Activated B cell treated with CpG ODN at 0.5 μM for 24 hours (primary cell): Measurements from ENCODE around the gene MB. TPM values are rescaled to one million over a fixed set of nuclear protein-coding genes. Genes with fewer than 3 reads are reported as not detected.

Experiments
- ATAC-seq: fragments of 200-7000 bp; cut with Tn5 transposase; one replicate; pipeline ENCODE4 v1.10.0; 2021; ENCODE audit warnings: low read depth, mild to moderate bottlenecking, moderate library complexity
- CTCF ChIA-PET: fragments of 350-600 bp; sonication (Branson Sonifier 250); formaldehyde crosslinking; loops from one replicate; lab custom pipeline; 2021; ENCODE audit warnings: antibody characterized with exemption; lab: Charles Lee
- POLR2A ChIA-PET: fragments of 350-600 bp; sonication (Branson Sonifier 250); formaldehyde crosslinking; loops from one replicate; lab custom pipeline; 2021; ENCODE audit warnings: antibody characterized with exemption; lab: Charles Lee
- DNase-seq: peaks from one replicate; pipeline ENCODE4 v3.0.0; 2022
- H3K27ac Mint-ChIP-seq: one replicate; pipeline ENCODE4 v1.8.0; 2020; ENCODE audit warnings: mixed read lengths
- H3K27me3 Mint-ChIP-seq: one replicate; pipeline ENCODE4 v1.8.0; 2021; ENCODE audit warnings: mixed read lengths
- H3K36me3 Mint-ChIP-seq: one replicate; pipeline ENCODE4 v1.8.0; 2021; ENCODE audit warnings: low read depth, mixed read lengths
- H3K4me1 Mint-ChIP-seq: one replicate; pipeline ENCODE4 v1.8.0; 2021; ENCODE audit warnings: mixed read lengths
- H3K4me3 Mint-ChIP-seq: one replicate; pipeline ENCODE4 v1.8.0; 2020; ENCODE audit warnings: mild to moderate bottlenecking, mixed read lengths
- H3K9me3 Mint-ChIP-seq: one replicate; pipeline ENCODE4 v1.8.0; 2020; ENCODE audit warnings: mixed read lengths
- intact Hi-C: fragments of 100-400 bp; cut with micrococcal nuclease; formaldehyde crosslinking; loops from one replicate; pipeline ENCODE4 v1.15.1; 2024
- total RNA-seq: library from RNA; stranded (reverse); gene quantifications from 2 replicates; pipeline ENCODE4 v1.2.3, GENCODE V29; 2022
- TF ChIP-seq, protein P1 (sequence below): fragments of 200-600 bp; IDR thresholded peaks from one replicate; pipeline ENCODE4 v1.8.0; 2022; ENCODE audit warnings: antibody characterized with exemption, mild to moderate bottlenecking

Gene MB
- total RNA-seq, 1 donor from 2014 or later = not detected

- TF ChIP-seq, protein P1, sequence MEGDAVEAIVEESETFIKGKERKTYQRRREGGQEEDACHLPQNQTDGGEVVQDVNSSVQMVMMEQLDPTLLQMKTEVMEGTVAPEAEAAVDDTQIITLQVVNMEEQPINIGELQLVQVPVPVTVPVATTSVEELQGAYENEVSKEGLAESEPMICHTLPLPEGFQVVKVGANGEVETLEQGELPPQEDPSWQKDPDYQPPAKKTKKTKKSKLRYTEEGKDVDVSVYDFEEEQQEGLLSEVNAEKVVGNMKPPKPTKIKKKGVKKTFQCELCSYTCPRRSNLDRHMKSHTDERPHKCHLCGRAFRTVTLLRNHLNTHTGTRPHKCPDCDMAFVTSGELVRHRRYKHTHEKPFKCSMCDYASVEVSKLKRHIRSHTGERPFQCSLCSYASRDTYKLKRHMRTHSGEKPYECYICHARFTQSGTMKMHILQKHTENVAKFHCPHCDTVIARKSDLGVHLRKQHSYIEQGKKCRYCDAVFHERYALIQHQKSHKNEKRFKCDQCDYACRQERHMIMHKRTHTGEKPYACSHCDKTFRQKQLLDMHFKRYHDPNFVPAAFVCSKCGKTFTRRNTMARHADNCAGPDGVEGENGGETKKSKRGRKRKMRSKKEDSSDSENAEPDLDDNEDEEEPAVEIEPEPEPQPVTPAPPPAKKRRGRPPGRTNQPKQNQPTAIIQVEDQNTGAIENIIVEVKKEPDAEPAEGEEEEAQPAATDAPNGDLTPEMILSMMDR = no peak
- no peak for ATAC-seq
- no peak overlapping the region for H3K27ac Mint-ChIP-seq
- H3K27me3 Mint-ChIP-seq = peaks cover 5% of the 10 kb centered on the region
- CTCF ChIA-PET = no interaction called here
- no peak for DNase-seq
- POLR2A ChIA-PET = no interaction called here
- intact Hi-C loops = no loop called here
- no peaks in the 10 kb centered on the region for H3K36me3 Mint-ChIP-seq
- no peaks in the 10 kb centered on the region for H3K4me1 Mint-ChIP-seq
- H3K9me3 Mint-ChIP-seq = no peaks in the 10 kb centered on the region
- H3K4me3 Mint-ChIP-seq = no peak overlapping the region
Measured at GRCh38 chr22:35597692-35598395, 19.3 kb downstream of the MB start.

DNA sequence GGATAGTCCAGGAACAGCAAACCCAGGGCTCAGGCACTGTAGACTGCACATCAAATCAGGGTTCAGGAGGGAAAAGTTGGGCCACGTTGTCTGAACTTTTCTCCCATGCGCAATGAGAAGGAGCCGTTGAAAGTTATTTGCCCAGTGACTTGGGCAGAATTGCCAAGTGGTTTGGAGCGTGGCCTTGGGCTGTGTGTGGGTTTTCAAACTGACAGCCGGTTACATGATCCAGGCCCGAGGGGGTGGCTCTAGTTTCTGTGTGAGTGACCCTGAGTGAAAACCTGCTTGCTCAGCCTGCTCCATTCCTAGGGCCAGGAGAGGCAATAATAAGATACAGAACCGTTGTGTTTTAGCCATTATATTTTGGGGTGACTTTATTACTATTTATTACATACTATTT lies 20.3 kb downstream of the MB start:
- Mint-ChIP-seq H3K27ac (no peak overlapping the region), H3K27me3 (peaks cover 11% of the 10 kb centered on the region), H3K4me3 (no peak overlapping the region), H3K36me3 (no peaks in the 10 kb centered on the region), H3K4me1 (no peaks in the 10 kb centered on the region), H3K9me3 (no peaks in the 10 kb centered on the region)
- POLR2A ChIA-PET = no interaction called here
- CTCF ChIA-PET = no interaction called here
- DNase-seq (no peak), ATAC-seq (no peak)
- intact Hi-C loops = no loop called here
- TF ChIP-seq, protein P1 = no peak

DNA sequence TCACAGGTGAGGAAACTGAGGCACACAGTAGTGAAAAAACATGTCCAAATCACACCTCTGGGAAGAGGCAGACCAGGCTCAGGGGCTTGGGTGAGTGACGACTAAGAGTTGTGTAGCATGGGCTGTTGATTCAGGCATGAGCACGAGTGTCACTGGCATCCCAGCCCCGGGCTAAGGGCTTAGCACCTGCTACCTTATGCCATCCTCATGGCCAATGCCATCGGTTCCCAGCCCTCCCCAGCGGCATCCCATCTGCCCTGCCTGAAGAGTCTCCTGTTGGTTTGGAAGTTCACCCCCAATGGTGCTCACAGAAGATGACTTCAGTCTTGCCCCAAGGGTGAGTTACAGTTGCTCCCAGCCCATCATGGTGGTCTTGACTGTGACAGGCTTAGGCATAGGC lies 22.4 kb downstream of the MB start:
- H3K9me3 Mint-ChIP-seq = no peaks in the 10 kb centered on the region
- no peaks in the 10 kb centered on the region for H3K4me1 Mint-ChIP-seq
- peaks cover 13% of the 10 kb centered on the region for H3K27me3 Mint-ChIP-seq
- POLR2A ChIA-PET = no interaction called here
- no peak overlapping the region for H3K27ac Mint-ChIP-seq
- CTCF ChIA-PET = no interaction called here
- TF ChIP-seq, protein P1 = no peak
- ATAC-seq (no peak), DNase-seq (no peak)
- no peak overlapping the region for H3K4me3 Mint-ChIP-seq
- H3K36me3 Mint-ChIP-seq = no peaks in the 10 kb centered on the region
- intact Hi-C loops = no loop called here

- POLR2A ChIA-PET = no interaction called here
- Mint-ChIP-seq H3K36me3 (no peaks in the 10 kb centered on the region), H3K4me3 (no peak overlapping the region), H3K27ac (no peak overlapping the region), H3K27me3 (peaks cover 17% of the 10 kb centered on the region), H3K9me3 (no peaks in the 10 kb centered on the region), H3K4me1 (no peaks in the 10 kb centered on the region)
- CTCF ChIA-PET = no interaction called here
- intact Hi-C loops = no loop called here
- DNase-seq (no peak), ATAC-seq (no peak)
- TF ChIP-seq, protein P1 = no peak
Measured at GRCh38 chr22:35593891-35594470, 23.1 kb downstream of the MB start.

DNA sequence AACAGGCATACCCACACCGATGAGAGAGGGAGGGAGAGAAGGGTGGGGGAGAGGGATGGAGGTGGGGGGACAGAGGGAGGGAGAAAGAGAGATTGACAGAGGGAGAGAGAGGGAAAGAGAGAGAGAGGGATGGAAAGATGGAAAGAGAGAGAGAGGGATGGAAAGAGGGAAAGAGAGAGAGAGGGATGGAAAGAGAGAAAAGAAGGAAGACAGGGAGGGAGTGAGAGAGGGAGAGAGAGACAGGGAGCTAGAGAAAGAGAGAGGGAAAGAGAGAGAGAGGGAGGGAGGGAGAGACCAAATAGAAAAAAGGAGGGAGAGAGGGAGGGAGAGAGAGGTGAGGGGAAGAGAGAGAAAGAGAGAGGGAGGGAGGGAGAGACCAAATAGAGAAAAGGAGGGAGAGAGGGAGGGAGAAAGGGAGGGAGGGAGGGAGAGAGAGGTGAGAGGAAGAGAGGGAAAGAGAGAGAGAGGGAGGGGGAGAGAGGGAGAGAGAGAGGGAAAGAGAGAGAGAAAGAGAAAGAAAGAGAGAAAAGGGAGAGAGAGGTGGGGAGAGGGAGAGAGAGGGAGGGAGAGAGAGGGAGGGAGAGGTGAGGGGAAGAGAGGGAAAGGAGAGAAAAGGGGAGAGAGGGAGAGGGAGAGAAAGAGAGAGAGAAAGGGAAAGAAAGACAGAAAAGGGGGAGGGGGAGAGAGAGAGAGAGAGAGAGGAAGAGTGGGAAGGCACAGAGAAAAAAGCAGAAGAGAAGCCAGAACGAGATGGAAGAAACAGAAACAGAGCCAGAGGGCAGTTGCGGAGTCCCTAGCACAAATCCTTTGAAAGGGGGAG lies 23.8 kb downstream of the MB start:
- ATAC-seq = no peak
- Mint-ChIP-seq H3K4me1 (no peaks in the 10 kb centered on the region), H3K9me3 (no peaks in the 10 kb centered on the region), H3K4me3 (no peak overlapping the region), H3K36me3 (no peaks in the 10 kb centered on the region), H3K27me3 (peaks cover 17% of the 10 kb centered on the region), H3K27ac (no peak overlapping the region)
- POLR2A ChIA-PET = no interaction called here
- CTCF ChIA-PET = interaction anchor here (1.7 kb wide), 1 partner anchor 10 kb away, joined by 4 read pairs; no protein-coding TSS in a partner anchor
- TF ChIP-seq, protein P1 = no peak
- intact Hi-C loops = no loop called here
- DNase-seq = no peak
